Measurements from ENCODE around the gene STARD10.

GRCh38 chr11:72838691-72839305 lies 45.0 kb upstream of the STARD10 start:
- TF ChIP-seq CTCF (IDR thresholded peaks at IDR 0.05) = no peak
- no peak for TF ChIP-seq HMGXB4 (CRISPR knock-in tag; IDR thresholded peaks at IDR 0.05; ENCODE audit: borderline replicate concordance)
- TF ChIP-seq EHMT2 (IDR thresholded peaks at IDR 0.05; ENCODE audit: low read depth) = no peak
- TF ChIP-seq POLR2A (IDR thresholded peaks at IDR 0.05; ENCODE audit: low read length) = no peak
